ENCODE data around the gene CDK16.

GRCh38 chrX:47169273-47169672 is 49.2 kb upstream of the CDK16 start:
- no peak for TF ChIP-seq POLR2AphosphoS5 (IDR thresholded peaks at IDR 0.05; ENCODE audit: low read depth, low read length)
- no peak for TF ChIP-seq CTCF (IDR thresholded peaks at IDR 0.05)
- no peak for TF ChIP-seq SIN3A (IDR thresholded peaks at IDR 0.05; ENCODE audit: borderline replicate concordance, low read depth, low read length)
- TF ChIP-seq, protein P1, sequence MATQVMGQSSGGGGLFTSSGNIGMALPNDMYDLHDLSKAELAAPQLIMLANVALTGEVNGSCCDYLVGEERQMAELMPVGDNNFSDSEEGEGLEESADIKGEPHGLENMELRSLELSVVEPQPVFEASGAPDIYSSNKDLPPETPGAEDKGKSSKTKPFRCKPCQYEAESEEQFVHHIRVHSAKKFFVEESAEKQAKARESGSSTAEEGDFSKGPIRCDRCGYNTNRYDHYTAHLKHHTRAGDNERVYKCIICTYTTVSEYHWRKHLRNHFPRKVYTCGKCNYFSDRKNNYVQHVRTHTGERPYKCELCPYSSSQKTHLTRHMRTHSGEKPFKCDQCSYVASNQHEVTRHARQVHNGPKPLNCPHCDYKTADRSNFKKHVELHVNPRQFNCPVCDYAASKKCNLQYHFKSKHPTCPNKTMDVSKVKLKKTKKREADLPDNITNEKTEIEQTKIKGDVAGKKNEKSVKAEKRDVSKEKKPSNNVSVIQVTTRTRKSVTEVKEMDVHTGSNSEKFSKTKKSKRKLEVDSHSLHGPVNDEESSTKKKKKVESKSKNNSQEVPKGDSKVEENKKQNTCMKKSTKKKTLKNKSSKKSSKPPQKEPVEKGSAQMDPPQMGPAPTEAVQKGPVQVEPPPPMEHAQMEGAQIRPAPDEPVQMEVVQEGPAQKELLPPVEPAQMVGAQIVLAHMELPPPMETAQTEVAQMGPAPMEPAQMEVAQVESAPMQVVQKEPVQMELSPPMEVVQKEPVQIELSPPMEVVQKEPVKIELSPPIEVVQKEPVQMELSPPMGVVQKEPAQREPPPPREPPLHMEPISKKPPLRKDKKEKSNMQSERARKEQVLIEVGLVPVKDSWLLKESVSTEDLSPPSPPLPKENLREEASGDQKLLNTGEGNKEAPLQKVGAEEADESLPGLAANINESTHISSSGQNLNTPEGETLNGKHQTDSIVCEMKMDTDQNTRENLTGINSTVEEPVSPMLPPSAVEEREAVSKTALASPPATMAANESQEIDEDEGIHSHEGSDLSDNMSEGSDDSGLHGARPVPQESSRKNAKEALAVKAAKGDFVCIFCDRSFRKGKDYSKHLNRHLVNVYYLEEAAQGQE (IDR thresholded peaks at IDR 0.05; ENCODE audit: low read depth, low read length): no peak

All from SK-N-SH (cell line).